HUES6 (cell line): ENCODE data around the gene TTLL11.

Experiments used
- H3K27ac ChIP-seq: 2 replicates; pipeline ENCODE4 v1.7.0; 2013; ENCODE audit warnings: low read depth, mild to moderate bottlenecking, low read length, inconsistent platforms
- H3K27me3 ChIP-seq: 2 replicates; pipeline ENCODE4 v1.6.1; 2013; ENCODE audit warnings: low read length; ENCODE audit not compliant: control insufficient read depth, insufficient read depth
- H3K36me3 ChIP-seq: 2 replicates; pipeline ENCODE4 v1.6.1; 2013; ENCODE audit warnings: low read length; ENCODE audit not compliant: control insufficient read depth, insufficient read depth
- H3K4me1 ChIP-seq: 2 replicates; pipeline ENCODE4 v1.6.1; 2013; ENCODE audit warnings: low read length; ENCODE audit not compliant: control insufficient read depth, insufficient read depth
- H3K4me3 ChIP-seq: 2 replicates; pipeline ENCODE4 v1.5.1; 2013; ENCODE audit warnings: low read depth, low read length
- H3K9ac ChIP-seq: one replicate; pipeline ENCODE4 v1.6.1; 2013; ENCODE audit warnings: mild to moderate bottlenecking, low read length
- H3K9me3 ChIP-seq: 2 replicates; pipeline ENCODE4 v1.6.1; 2013; ENCODE audit warnings: low read depth, low read length; ENCODE audit not compliant: control insufficient read depth, insufficient read depth

Gene TTLL11

GRCh38 chr9:121850366-121850765, 242.7 kb downstream of the TTLL11 start:
- H3K27me3 ChIP-seq: no peaks in the 10 kb centered on the region; the same call in 1 of the 2 replicates
- peaks cover 9% of the 10 kb centered on the region; the same call in 1 of the 2 replicates for H3K9me3 ChIP-seq
- no peaks in the 10 kb centered on the region for H3K36me3 ChIP-seq

GRCh38 chr9:121849554-121849953, 243.6 kb downstream of the TTLL11 start:
- H3K4me1 ChIP-seq: peaks cover 3% of the 10 kb centered on the region; the same call in 1 of the 2 replicates
- H3K27ac ChIP-seq: no peak overlapping the region
- no peaks in the 10 kb centered on the region; the same call in 1 of the 2 replicates for H3K27me3 ChIP-seq
- H3K9ac ChIP-seq: no peak overlapping the region
- no peaks in the 10 kb centered on the region for H3K36me3 ChIP-seq
- H3K4me3 ChIP-seq: no peak overlapping the region
- H3K9me3 ChIP-seq: peaks cover 9% of the 10 kb centered on the region; the same call in 1 of the 2 replicates

More at GRCh38 chr9:121850366-121850765, 242.7 kb downstream of the TTLL11 start:
- peaks cover 3% of the 10 kb centered on the region; the same call in 1 of the 2 replicates for H3K4me1 ChIP-seq
- H3K9ac ChIP-seq: no peak overlapping the region
- no peak overlapping the region for H3K4me3 ChIP-seq
- no peak overlapping the region for H3K27ac ChIP-seq

DNA sequence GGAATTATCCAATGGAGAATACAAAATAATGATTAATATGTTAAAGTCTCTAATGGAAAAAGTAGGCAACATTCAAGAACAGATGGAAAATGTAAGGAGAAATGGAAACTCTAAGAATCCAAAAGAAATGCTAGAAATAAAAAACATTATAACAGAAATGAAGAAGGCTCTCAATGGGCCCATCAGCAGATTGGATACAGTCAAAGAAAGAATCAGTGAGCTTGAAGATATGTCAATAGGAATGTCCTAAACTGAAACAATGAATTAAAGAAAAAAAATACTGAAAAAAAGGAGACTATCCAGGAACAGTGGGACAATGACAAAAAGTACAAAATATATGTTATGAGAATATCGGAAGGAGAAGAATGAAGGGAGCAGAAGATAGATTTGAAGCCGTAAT, 248.5 kb downstream of the TTLL11 start:
- no peak overlapping the region for H3K4me3 ChIP-seq
- peaks cover 6% of the 10 kb centered on the region; the same call in 1 of the 2 replicates for H3K4me1 ChIP-seq
- H3K36me3 ChIP-seq: no peaks in the 10 kb centered on the region
- H3K9me3 ChIP-seq: peaks cover 9% of the 10 kb centered on the region; the same call in 1 of the 2 replicates
- no peaks in the 10 kb centered on the region for H3K27me3 ChIP-seq
- no peak overlapping the region; the same call in 1 of the 2 replicates for H3K27ac ChIP-seq
- H3K9ac ChIP-seq: no peak overlapping the region

- H3K9me3 ChIP-seq: peaks cover 9% of the 10 kb centered on the region; the same call in 1 of the 2 replicates
- H3K9ac ChIP-seq: no peak overlapping the region
- H3K4me1 ChIP-seq: peaks cover 6% of the 10 kb centered on the region; the same call in 1 of the 2 replicates
- H3K27ac ChIP-seq: no peak overlapping the region; the same call in 1 of the 2 replicates
- H3K4me3 ChIP-seq: no peak overlapping the region
- no peaks in the 10 kb centered on the region for H3K36me3 ChIP-seq
- no peaks in the 10 kb centered on the region for H3K27me3 ChIP-seq
Observed at GRCh38 chr9:121844098-121844497, 249.0 kb downstream of the TTLL11 start.

DNA sequence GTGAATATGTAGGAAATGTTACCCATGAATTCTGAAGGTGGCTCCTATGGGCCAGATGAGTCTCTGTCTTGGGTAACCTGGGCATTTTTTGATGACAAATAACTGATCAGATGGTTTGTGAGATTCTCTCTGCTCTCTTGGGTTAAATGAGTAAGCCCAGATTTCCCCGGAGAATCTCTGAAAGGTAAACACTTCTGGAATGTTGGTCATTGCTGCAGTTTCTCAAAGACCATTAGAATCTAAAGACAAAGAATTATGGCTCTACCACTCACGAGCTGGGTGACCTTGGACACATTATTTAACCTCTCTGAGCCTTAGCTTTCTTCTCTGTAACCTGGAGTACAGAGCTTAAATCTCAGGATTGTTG, 250.5 kb downstream of the TTLL11 start:
- Histone ChIP-seq H3K27ac (no peak overlapping the region), H3K9me3 (no peaks in the 10 kb centered on the region), H3K9ac (no peak overlapping the region), H3K4me1 (peaks cover 14% of the 10 kb centered on the region; the same call in 1 of the 2 replicates), H3K36me3 (no peaks in the 10 kb centered on the region), H3K4me3 (no peak overlapping the region), H3K27me3 (no peaks in the 10 kb centered on the region)

DNA sequence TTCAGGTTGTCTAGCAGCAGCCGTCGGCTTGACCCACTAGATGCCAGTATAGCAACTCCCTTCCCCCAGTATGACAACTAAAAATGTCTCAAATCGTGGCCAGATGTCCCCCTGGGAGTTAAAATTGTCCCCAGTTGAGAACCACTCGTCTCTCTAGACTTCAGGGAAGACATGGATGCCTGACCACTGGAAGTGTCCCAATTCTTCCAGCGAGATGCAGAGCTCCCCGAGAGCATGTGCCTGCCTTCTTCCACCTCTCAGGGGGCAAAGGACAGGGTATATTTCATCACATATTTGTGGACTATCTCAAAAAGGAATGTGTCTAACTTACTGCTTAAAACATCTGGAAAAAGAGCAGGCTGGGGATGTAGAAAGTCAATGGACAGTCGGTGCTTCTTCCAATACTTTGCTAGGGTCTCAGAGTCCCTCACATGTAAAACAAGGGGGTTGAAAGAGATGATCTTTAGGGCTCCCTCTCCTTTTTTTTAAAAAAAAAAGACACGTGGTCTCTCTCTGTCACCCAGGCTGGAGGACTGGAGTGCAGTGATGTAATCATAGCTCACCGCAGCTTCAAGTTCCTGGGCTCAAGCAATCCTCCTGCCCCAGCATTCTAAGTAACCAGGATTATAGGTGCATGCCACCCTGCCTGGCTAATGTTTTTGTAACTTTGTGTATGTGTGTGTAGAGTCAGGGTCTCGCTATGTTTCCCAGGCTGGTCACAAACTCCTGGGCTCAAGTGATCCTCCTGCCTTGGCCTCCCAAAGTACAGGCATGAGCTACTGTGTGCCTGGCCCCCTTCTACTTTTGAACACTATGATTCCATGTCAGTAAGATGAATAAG, 251.1 kb downstream of the TTLL11 start:
- H3K9me3 ChIP-seq: no peaks in the 10 kb centered on the region
- no peak overlapping the region for H3K27ac ChIP-seq
- no peak overlapping the region for H3K4me3 ChIP-seq
- H3K4me1 ChIP-seq: peaks cover 16% of the 10 kb centered on the region; the same call in 1 of the 2 replicates
- no peaks in the 10 kb centered on the region for H3K27me3 ChIP-seq
- H3K9ac ChIP-seq: no peak overlapping the region
- H3K36me3 ChIP-seq: no peaks in the 10 kb centered on the region

GRCh38 chr9:121840838-121841760, 252.0 kb downstream of the TTLL11 start:
- Histone ChIP-seq H3K9ac (no peak overlapping the region), H3K27ac (no peak overlapping the region), H3K36me3 (no peaks in the 10 kb centered on the region), H3K9me3 (no peaks in the 10 kb centered on the region), H3K27me3 (no peaks in the 10 kb centered on the region), H3K4me1 (peaks cover 16% of the 10 kb centered on the region; the same call in 1 of the 2 replicates), H3K4me3 (no peak overlapping the region)

DNA sequence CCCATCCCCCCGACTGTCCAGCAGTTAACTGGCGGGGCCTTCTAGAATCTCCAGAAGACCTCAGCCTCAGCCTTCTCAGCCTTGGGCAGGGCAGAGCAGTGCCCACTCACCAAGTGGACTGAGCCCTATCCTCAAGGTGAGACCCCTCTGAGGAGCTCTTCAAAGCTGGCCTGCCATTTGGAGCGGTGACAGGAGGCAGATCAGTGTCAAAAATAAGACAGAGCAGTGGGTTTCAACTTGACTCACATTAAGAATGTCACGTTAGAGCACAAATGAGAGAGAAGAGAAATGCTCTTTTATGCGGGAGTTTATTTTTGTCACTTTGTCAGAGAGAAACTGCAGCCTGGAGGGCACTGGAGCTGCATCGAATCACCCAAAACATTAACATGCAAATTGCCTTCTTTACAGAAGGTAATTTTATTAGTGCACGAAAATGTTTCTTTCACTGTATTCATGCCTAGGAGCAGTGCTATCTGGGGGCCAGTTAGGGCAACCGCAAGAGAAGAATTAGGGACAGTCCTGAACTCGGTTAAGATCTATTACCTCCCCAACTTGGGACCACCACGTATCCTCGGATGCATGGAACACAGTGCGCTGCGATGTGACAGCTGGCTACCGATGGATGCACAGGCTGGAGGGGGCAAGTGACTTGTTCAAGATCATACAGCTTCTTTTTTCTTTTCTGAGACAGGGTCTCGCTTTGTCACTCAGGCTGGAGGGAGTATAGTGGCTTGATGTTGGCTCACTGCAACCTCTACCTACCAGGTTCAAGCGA, 253.2 kb downstream of the TTLL11 start:
- Histone ChIP-seq H3K27ac (no peak overlapping the region), H3K27me3 (no peaks in the 10 kb centered on the region), H3K9me3 (no peaks in the 10 kb centered on the region), H3K4me1 (peaks cover 16% of the 10 kb centered on the region; the same call in 1 of the 2 replicates), H3K4me3 (no peak overlapping the region), H3K9ac (no peak overlapping the region), H3K36me3 (no peaks in the 10 kb centered on the region)

GRCh38 chr9:121838746-121839669, 254.1 kb downstream of the TTLL11 start:
- Histone ChIP-seq H3K4me3 (no peak overlapping the region), H3K9me3 (no peaks in the 10 kb centered on the region), H3K27ac (no peak overlapping the region), H3K9ac (no peak overlapping the region), H3K4me1 (peaks cover 16% of the 10 kb centered on the region; the same call in 1 of the 2 replicates), H3K27me3 (no peaks in the 10 kb centered on the region), H3K36me3 (no peaks in the 10 kb centered on the region)
